GM19467 (cell line): ENCODE measurements around the gene YJU2.
A peak's percentile ranks its signal among the peaks of the same experiment; 100 is the strongest.
"Not testable (repeated sequence)": the region's sequence is repeated elsewhere in the genome, so short reads cannot be mapped to it uniquely, and the experiment has no call there.

ENCODE experiments used
- ATAC-seq: cut with Tn5 transposase; IDR thresholded peaks from one replicate; pipeline ENCODE4 v1.9.1; 2021; ENCODE audit warnings: mild to moderate bottlenecking, moderate library complexity; ENCODE audit not compliant: unreplicated experiment

The YJU2 gene

DNA sequence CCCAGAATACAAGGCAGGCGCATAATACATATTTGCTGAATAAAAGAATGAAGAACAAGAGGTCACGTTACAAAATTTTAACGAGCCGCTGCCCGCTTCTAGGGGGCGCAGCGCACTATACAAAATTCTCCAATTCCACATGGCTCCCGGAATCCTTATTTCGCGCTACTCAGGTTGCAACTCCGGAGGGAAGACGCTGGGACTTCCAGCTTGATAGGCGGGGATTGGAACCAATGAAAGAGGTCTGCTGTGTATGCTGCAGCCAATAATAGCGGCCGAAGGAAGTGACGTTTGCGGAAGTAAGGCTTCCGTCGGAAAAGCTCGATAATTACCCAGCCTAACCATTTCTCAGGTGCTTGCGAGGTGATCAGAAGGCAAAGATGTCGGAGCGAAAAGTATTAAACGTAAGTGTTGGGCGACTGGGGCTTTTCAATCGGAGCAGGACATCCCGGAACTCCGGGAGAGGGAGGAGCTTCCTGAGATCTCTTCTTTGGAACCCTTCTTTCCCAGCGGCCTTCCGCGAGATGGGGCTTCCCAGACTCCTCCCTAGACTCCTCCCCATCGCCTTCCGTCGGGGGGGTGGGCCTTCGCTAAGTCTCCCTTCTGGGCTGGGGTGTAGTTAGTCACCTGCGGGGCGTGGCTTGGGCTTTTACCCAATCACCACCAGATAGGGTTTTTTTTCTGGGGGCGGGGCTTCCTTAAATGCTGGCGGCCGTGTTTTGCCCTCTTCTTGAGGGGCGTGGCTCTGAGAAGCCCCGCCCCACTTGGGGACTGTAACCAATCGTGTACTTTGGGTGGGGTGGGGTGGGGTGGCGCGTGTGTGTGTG, at the start of gene YJU2:
YJU2 (plus strand) TSS at position 314 of the 827 bp plus-strand sequence; CDS start at position 381, 67 bp downstream.
- peak; percentile 81 for ATAC-seq

DNA sequence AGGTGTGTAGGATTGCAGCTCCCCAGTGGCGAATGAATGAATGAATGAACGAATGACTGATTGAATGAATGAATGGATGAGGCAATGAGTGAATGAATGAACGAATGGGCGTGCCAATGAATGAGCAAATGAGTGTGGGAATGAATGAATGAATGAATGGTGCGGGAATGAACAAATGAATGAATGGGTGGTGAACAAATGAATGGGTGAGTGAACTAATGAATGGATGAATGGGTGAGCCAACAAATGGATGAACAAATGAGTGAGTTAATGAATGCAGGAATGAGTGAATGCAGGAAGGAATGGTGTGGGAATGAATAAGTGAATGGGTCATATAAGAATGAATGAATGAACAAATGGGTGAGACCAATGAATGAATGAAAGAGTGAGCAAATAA, 49.7 kb upstream of the YJU2 start:
- no peak for ATAC-seq

- ATAC-seq, result no peak
Measured at GRCh38 chr19:4197625-4198466, 49.0 kb upstream of the YJU2 start.

DNA sequence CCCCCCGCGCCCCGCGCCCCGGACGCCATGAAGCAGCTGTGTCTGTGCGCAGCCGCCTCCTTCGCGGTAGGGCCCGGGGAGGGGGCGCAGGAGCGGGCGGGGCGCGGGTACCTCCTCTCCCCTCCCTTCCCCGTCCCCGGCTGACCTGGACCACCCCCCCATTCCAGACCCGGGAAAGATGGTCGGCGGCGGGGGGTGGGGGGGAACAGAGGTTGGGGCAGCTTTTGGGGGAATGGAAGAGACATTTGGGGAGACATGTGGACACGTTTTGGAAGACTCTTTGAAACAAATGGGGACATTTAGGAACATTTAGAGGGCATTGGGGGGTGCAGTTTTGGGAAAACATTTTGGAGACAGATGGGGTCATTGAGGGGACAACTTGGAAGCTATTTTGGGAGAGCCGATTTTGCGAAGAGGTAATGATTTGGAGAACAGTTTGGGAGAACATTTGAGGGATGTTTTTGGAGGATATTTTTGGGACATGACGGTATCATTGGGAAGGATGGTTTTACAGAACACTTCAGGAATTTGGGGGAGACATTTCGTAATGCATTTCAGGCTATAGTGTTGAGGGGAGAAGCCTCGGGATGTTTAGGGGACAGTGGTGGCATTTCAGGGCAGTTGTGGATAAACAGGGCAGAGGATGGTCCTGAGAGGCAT, 48.3 kb upstream of the YJU2 start:
- no peak for ATAC-seq

DNA sequence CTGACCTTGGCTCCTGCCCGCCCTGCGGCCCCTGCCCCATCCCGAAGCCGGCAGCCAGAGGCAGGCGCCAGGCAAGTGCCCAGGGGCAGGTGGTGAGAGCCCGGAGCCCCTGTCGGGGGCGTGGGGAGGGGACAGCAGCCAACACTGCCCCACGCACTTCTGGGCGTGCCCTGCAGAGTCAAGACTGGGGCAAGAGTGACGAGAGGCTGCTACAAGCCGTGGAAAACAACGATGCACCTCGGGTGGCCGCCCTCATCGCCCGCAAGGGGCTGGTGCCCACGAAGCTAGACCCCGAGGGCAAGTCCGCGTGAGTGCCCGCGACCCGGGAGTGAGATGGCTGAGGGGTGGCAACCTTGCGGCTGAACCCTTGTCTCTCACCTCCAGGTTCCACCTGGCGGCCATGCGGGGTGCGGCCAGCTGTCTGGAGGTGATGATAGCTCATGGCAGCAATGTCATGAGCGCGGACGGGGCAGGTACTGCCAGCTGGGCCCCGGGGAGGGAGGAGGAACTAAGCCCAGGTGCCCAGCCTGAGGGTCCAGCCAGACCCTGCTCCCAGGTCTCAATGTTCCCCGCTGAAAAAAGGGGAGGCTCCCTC, 47.1 kb upstream of the YJU2 start:
- ATAC-seq, result no peak

- ATAC-seq, result no peak
Measured at GRCh38 chr19:4200940-4201542, 45.8 kb upstream of the YJU2 start.

DNA sequence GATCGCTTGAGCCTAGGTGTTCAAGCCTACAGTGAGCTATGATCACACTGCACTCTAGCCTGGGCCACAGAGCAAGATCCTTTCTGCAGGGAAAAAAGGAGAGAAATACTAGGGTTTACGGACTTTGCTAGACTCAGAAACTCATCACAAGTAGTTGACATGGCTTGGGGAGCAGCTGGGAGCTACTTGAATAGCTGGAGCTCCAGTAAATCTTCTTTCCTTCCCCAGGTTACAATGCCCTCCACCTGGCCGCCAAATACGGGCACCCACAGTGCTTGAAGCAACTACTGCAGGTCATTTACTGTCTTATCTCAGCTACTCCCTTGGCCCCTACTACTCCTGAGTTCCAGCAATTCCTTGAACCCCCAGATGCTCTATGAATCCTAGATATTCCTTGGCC, 45.1 kb upstream of the YJU2 start:
- ATAC-seq, result no peak

DNA sequence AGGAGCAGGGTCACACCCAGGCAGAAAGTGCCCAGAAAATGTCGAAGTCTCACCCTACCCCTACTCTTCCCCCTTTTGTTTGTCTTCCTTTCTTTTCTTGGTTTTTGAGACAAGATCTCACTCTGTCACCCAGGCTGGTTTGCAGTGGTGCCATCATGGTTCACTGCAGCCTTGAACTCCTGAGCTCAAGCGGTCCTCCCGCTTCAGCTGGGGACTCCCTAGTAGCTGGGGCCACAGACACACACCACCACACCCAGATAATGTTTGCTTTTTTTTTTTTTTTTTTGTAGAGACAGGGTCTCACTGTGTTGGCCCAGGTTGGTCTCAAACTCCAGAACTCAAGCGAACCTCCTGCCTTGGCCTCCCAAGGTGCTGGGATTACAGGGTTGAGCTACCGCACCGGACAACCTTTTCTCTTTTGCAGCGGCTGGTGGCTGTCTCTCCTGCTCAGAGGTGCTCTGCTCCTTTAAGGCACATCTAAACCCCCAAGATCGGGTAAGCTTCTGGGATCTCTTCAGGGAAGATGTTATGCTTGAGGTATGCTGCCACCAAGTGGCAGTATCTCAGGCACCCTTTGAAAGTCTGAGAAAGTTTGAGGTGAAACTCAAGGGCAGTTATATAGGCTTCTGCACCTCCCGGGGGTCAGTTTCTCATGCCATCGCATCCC, 39.9 kb upstream of the YJU2 start:
- no peak for ATAC-seq

DNA sequence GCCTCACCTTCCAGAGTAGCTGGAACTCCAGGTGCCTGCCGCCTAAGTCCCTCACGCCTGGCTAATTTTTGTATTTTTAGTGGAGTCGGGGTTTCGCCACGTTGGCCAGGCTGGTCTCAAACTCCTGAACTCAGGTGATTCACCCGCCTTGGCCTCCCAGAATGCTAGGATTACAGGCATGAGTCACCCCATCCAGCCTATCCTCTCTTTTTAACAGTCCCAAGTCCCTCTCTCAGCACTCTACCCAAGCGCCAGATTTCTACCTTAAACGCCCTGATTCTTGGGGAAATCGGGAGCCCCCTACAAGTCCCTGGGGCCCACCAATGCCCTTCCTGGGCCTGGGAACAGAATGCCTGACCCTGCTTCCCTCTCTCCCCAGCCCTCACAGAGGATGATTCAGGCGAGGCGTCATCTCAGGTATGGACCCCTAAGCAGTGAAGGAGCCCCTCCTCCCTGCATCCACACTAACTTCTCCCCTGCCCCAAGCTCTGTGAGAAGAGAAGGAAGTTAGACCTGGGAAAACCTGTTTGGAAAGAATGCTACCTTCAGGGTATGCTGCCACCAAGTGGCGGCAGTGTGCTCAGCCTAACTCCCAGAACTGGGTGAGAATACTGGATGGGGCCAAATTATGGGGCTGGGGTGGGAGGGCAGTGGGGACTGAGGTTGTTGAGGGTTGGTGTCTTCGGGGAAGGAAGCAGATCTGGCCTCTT, 38.3 kb upstream of the YJU2 start:
- ATAC-seq, result no peak

DNA sequence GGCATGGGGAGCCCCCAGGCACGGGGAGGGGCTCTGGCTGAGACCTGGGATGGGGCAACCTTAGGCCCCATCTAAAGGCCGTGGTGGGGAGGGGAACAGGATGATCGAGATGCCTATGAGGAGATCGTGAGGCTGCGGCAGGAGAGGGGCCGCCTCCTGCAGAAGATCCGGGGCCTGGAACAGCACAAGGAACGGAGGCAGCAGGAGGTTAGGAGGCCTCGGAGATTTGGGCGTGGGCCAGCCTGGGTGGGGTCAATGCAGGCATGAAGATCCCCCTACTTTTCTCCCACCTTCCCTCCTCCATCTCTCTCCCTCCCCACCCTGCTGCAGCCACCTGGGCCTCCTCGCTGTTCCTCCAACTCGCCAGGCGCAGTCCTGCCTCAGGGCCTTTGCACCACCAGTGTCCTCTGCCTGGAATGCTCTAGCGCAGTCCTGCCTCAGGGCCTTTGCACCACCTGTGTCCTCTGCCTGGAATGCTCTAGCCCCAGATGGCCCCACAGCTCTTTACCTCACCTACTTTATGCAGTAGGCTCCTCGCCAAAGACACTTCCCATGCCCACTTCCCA, 36.6 kb upstream of the YJU2 start:
- no peak for ATAC-seq

- ATAC-seq, result no peak
Measured at GRCh38 chr19:4213116-4213515, 33.8 kb upstream of the YJU2 start.

DNA sequence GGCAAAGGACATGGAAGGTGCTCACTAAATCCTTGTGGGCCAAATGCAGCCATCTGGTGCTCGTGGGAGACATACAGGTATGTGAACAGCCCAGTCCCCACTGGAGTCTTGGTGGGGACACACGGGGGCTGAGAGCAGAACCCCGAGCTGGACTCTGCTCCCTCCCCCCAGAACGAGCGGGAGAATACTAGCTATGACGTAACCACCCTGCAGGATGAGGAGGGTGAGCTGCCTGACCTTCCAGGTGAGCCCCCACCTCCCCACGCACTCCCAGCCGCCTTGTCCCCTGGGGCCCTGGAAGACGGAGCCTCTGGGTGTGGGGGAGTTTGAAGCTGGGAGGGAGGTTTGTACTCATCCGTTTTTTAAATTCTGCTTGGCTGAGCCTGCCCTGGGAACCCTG, 31.1 kb upstream of the YJU2 start:
- ATAC-seq, result no peak

DNA sequence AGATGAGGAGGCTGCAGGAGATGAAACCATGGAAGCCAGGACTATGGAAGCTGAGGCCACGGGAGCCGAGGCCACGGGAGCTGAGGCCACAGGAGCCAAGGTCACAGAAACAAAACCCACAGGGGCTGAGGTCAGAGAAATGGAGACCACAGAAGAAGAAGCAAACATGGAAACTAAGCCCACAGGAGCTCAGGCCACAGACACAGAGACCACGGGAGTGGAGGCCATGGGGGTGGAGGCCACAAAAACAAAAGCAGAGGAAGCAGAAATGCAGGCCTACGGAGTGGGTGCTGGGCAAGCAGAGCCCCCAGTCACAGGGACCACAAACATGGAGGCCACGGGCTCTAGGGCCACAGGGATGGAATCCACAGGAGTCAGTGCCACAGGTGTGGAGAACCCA, 30.0 kb upstream of the YJU2 start:
- ATAC-seq, result no peak

DNA sequence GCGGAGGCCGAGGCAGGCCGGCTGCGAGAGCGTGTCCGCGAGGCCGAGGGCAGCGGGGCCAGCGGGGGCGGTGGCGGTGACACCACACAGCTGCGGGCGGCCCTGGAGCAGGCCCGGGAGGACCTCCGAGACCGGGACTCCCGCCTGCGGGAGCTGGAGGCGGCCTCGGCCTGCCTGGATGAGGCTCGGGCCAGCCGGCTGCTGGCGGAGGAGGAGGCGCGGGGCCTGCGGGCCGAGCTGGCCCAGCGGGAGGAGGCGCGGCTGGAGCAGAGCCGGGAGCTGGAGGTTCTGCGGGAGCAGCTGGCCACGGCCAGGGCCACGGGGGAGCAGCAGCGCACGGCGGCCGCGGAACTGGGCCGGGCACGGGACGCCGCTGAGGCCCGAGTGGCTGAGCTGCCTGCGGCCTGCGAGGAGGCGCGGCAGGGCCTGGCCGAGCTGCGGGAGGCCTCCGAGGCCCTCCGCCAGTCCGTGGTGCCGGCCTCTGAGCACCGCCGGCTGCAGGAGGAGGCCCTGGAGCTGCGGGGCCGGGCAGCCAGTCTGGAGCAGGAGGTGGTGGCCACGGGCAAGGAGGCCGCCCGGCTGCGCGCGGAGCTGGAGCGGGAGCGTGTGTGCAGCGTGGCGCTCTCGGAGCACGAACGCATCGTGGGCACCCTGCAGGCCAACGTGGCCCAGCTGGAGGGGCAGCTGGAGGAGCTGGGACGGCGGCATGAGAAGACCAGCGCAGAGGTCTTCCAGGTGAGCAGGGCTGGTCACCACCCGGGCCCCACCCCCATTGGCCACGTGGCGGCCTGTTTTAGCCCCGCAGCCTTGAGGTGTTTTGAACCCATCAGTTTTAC, 29.2 kb upstream of the YJU2 start:
- ATAC-seq, result no peak

DNA sequence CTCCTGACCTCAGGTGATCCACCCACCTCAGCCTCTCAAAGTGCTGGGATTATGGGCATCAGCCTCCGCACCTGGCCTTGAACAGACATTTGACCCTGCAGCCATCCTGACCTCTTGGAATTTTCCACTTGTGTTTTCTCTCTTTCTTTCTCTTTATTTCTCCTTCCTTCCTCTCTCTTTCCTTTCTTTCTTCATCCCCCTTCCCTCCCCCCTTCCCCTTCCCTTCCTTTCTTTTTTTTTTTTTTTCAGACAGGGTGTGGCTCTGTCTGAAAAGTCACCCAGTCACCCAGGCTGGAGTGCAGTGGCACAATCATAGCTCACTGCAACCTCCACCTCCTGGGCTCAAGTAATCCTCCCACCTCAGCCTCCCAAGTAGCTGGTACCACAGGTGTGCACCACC, 28.4 kb upstream of the YJU2 start:
- not testable (repeated sequence) for ATAC-seq

- no peak for ATAC-seq
Measured at GRCh38 chr19:4220188-4220587, 26.7 kb upstream of the YJU2 start.

DNA sequence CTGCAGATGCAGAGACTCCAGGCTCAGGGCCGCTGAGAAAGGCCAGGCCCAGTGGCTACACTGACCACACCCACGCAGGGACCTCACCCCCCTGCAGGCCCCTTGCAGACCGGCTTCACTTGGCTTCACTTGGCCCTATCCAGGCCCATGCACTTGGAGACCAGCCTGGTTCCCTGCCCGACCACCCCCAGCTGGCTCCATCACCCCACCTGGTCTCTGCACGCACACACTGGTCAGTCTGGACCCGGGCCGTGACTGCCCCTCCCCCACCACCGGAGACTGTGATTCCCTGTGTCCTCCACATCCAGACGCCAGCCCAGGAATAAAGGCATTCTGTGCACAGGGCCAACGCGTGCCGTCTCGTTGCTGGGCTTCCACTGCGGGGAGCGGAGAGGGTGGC, 22.4 kb upstream of the YJU2 start:
- ATAC-seq, result no peak

GRCh38 chr19:4225885-4226284, 21.0 kb upstream of the YJU2 start:
- no peak for ATAC-seq
